Measurements from ENCODE around the gene BAIAP2.

DNA sequence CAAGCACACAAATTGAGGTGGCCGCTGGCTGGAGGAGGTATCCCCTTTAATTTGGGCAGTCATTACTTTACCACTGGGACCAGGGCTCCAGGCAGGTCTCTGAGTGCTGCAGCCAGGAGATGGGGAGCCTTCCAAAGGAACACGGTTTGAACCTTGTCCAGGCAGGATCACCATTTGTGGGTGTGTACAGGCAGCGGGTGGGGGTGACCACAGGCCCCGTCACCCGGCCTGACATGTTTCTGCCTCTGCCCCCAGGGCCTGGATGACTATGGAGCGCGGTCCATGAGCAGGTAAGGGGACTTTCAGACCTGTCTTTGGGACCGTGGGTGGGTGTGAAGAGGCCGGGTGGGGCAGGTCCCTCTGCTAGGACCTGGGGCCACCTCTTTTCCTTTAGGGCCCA lies 73.3 kb downstream of the BAIAP2 start:
- TF ChIP-seq, protein P1, sequence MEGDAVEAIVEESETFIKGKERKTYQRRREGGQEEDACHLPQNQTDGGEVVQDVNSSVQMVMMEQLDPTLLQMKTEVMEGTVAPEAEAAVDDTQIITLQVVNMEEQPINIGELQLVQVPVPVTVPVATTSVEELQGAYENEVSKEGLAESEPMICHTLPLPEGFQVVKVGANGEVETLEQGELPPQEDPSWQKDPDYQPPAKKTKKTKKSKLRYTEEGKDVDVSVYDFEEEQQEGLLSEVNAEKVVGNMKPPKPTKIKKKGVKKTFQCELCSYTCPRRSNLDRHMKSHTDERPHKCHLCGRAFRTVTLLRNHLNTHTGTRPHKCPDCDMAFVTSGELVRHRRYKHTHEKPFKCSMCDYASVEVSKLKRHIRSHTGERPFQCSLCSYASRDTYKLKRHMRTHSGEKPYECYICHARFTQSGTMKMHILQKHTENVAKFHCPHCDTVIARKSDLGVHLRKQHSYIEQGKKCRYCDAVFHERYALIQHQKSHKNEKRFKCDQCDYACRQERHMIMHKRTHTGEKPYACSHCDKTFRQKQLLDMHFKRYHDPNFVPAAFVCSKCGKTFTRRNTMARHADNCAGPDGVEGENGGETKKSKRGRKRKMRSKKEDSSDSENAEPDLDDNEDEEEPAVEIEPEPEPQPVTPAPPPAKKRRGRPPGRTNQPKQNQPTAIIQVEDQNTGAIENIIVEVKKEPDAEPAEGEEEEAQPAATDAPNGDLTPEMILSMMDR (IDR thresholded peaks at IDR 0.05): no peak
- no peak for TF ChIP-seq TP53 (CRISPR knock-in tag; IDR thresholded peaks at IDR 0.05)
- TF ChIP-seq, protein P2, sequence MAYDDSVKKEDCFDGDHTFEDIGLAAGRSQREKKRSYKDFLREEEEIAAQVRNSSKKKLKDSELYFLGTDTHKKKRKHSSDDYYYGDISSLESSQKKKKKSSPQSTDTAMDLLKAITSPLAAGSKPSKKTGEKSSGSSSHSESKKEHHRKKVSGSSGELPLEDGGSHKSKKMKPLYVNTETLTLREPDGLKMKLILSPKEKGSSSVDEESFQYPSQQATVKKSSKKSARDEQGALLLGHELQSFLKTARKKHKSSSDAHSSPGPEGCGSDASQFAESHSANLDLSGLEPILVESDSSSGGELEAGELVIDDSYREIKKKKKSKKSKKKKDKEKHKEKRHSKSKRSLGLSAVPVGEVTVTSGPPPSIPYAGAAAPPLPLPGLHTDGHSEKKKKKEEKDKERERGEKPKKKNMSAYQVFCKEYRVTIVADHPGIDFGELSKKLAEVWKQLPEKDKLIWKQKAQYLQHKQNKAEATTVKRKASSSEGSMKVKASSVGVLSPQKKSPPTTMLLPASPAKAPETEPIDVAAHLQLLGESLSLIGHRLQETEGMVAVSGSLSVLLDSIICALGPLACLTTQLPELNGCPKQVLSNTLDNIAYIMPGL (CRISPR knock-in tag; IDR thresholded peaks at IDR 0.05; ENCODE audit: borderline replicate concordance): no peak
- no peak for TF ChIP-seq BHLHE40 (IDR thresholded peaks at IDR 0.05; ENCODE audit: low read depth, low read length)
- TF ChIP-seq HOXA7 (CRISPR knock-in tag; IDR thresholded peaks at IDR 0.05): no peak
- TF ChIP-seq EP300 (IDR thresholded peaks at IDR 0.05): no peak
- TF ChIP-seq CHD2 (IDR thresholded peaks at IDR 0.05; ENCODE audit: low read length, partially characterized antibody): no peak
- TF ChIP-seq CEBPB (IDR thresholded peaks at IDR 0.05): no peak

Measured in A549 (cell line).